GM19023 (cell line): ENCODE results near the gene SUMO3.

Source experiments
- ATAC-seq: cut with Tn5 transposase; IDR thresholded peaks from one replicate; pipeline ENCODE4 v1.9.1; 2021; ENCODE audit warnings: mild to moderate bottlenecking, moderate library complexity; ENCODE audit not compliant: unreplicated experiment

The SUMO3 gene

DNA sequence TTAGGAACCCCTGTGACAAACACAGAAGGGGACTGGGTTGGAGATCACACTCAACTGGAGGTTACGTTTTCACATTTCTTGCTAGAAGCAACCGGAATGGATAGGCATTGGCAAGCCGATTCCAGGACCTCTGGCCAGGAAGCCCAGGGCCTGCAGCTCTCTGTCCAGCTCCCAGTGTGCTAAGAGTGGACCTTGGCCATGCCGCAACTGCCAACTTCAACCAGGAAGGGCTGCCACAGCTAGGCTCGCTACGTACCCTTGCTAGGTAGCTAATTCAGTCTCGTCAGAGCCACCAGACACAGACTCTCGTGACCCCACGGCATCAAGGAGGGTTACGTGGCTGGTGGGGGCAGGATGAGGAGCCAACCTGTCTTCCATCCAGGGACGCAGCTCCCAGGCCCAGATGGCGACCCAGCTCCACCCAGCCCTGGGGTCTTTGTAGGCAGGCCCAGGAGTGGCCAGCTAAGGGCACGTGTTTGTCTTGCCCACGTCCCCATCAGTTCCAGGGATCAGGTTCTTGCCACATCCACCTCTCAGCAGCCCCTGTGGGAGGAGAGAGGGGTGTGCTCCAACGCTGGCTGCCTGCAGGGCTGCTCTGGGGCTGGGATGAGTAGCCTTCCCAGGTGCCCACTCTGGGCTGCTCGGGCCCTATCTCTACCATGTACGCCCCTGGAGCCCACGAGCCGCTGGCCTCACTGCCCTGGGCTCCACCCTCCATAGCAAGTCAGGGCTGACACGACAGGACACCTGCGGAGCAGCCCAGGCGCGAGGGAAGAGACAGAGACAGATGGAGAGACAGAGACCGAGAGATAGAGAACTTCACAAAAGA lies 55.4 kb downstream of the SUMO3 start:
- no peak for ATAC-seq

DNA sequence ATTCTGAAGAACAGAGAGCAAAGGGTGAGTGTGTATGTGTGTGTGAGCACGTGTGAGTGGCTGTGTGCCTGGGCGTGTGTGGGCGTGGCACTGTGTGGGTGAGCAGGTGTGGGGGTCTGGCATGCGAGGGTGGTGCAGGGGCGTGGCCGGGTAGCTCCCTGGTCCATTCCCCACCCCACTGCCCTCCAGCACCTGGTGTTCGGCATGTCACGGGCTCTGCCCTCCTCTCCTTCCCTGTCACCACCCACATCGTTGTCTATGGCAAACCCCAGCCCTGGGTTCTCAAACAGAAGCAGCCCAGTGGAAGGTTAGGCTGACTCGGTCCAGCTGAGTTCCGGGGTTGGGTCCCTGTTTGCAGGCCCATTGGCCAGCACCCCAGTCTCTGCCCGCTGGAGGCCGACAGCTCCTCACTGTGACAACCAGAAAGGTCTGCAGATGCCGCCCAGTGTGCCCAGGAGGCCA lies 56.1 kb downstream of the SUMO3 start:
- no peak for ATAC-seq

DNA sequence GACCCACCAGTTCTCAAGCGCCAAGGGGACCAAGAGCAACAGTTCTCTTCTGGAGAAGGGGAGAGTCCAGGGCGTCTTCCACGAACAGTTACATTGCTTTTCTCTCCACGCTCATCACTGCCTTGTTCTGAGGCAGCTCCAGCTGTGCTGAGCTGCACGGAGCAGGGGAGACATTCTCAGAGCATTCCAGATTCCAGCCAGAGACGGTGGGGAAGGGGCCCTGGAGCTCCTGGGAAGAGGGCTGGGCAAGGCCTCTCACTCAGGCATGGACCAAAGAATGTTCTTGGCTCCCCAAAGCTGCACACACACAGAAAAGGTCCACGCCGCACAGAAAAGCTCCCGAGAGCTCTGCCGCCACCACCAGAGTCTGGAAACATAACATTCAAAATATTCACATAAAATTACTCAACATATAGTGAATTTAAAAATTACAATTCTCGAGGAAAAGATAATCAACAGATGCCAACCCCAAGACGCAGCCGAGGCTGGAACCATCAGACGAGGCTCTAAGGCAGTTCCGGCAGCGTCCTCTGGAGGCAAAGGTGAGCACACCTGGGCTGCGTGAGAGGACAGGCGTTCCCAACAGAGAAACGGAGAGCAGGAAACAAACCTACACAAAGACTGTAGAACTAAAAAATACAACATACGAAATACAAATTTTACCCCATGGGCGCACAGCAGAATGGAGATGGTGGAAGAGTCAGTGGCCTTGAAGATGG lies 56.7 kb downstream of the SUMO3 start:
- ATAC-seq: no peak

GRCh38 chr21:44760376-44760775 lies 57.5 kb downstream of the SUMO3 start:
- no peak for ATAC-seq

- no peak for ATAC-seq
Observed at GRCh38 chr21:44759628-44760285, 58.1 kb downstream of the SUMO3 start.

DNA sequence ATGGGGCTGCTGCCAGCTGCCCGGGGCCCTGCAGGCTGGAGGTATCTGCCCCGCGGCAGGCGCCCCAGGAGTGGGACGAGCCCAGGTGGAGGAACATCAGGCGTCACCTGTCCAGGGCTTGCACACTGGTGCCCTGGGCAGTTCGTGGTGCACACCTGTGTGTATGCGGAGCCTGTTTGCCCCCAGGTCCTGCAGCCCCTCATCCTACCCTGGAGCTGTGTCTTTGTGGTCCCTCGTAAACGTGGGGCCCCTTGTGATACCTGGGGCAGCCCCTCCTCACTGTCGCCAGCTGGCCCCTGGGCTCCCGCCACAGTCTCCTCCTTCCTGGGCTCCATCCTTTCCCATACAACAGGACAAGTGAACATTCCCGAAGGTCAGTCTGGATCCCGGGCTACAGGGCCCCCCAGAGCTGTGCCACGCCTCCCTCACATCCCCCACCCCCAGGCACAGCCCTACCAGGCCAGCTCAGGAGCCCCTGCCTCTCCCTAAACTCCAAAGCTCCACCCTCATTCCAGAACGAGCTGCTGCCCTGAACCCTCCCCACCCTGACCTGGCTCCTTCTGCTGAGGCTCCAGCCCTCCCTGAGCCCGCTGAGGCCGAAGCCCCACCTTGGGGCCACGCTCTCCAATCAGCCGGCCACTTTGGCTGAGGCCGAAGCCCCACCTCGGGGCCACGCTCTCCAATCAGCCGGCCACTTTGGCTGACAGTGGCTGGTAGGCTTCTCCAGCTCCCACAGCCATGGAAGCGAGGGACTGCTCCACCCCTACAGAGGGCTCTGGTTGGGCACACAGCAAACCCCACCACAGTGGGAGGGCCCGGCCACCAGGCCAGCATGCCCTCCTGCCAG lies 58.9 kb downstream of the SUMO3 start:
- ATAC-seq: no peak

GRCh38 chr21:44758141-44758561 lies 59.7 kb downstream of the SUMO3 start:
- no peak for ATAC-seq

DNA sequence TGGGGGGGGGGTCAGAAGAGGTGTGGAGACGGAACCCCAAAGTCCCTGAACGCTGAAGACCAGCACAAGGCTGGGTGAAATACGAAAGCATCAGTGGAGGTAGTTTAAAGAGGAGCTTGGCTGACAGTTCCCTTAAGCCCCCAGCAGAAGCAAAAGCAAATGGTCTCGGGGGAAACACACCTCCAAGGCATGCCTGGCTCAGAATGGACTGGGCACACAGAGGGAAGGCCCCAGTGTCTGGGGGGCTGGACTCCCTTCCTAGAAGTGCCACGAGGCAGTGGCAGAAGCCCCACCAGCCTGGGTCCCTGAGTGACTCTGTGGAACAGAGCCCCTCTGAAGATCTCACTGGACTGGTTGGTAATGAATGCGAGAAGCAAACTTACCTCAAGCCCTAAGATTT lies 60.1 kb downstream of the SUMO3 start:
- ATAC-seq: no peak

GRCh38 chr21:44756423-44757185 lies 61.3 kb downstream of the SUMO3 start:
- no peak for ATAC-seq
